ENCODE results near the gene NKD2. TPM values are rescaled to one million over a fixed set of nuclear protein-coding genes. Genes with fewer than 3 reads are reported as not detected.

Gene NKD2
- polyA plus RNA-seq, 12 donors, result 0.96 to 32.3 (median 1.7) TPM; not detected in 1

GRCh38 chr5:1029945-1030625, 21.5 kb downstream of the NKD2 start:
- no peak for DNase-seq

GRCh38 chr5:1030801-1031271, 22.2 kb downstream of the NKD2 start:
- DNase-seq, result no peak

GRCh38 chr5:1031306-1031959, 22.8 kb downstream of the NKD2 start:
- no peak for DNase-seq

GRCh38 chr5:1032011-1032410, 23.4 kb downstream of the NKD2 start:
- no peak for DNase-seq

GRCh38 chr5:1032551-1033027, 24.0 kb downstream of the NKD2 start:
- DNase-seq, result no peak

GRCh38 chr5:1033178-1033577, 24.6 kb downstream of the NKD2 start:
- DNase-seq, result no peak

GRCh38 chr5:1033606-1034420, 25.2 kb downstream of the NKD2 start:
- no peak for DNase-seq

- DNase-seq, result no peak
Observed at GRCh38 chr5:1034421-1034905, 25.9 kb downstream of the NKD2 start.

GRCh38 chr5:1034986-1035385, 26.4 kb downstream of the NKD2 start:
- DNase-seq, result no peak

GRCh38 chr5:1035421-1036405, 27.1 kb downstream of the NKD2 start:
- no peak for DNase-seq

- DNase-seq, result no peak
Observed at GRCh38 chr5:1036504-1037122, 28.0 kb downstream of the NKD2 start.

- no peak for DNase-seq
Observed at GRCh38 chr5:1037123-1037670, 28.6 kb downstream of the NKD2 start.

GRCh38 chr5:1037671-1038416, 29.2 kb downstream of the NKD2 start:
- no peak for DNase-seq

- DNase-seq, result no peak
Observed at GRCh38 chr5:1038417-1039209, 30.0 kb downstream of the NKD2 start.

- no peak for DNase-seq
Observed at GRCh38 chr5:1039210-1039548, 30.6 kb downstream of the NKD2 start.

- no peak for DNase-seq
Observed at GRCh38 chr5:1039706-1040260, 31.2 kb downstream of the NKD2 start.

- DNase-seq, result no peak
Observed at GRCh38 chr5:1040571-1040970, 32.0 kb downstream of the NKD2 start.

Data from muscle of arm (tissue), 12 donors.